ENCODE results near the gene KRTAP19-7. TPM values are rescaled to one million over a fixed set of nuclear protein-coding genes. Genes with fewer than 3 reads are reported as not detected.

Gene KRTAP19-7
- total and polyA plus RNA-seq, 2 donors (not counting 3 experiments of a cell fraction or from before 2014, with no cell fraction given): not detected

- TF ChIP-seq POLR2A (IDR thresholded peaks at IDR 0.05; ENCODE audit: low read depth, low read length): no peak
- TF ChIP-seq FOS (IDR thresholded peaks at IDR 0.05; ENCODE audit: borderline replicate concordance, insufficient read depth, low read length): no peak
- TF ChIP-seq MYC (IDR thresholded peaks at IDR 0.05; ENCODE audit: low read depth, low read length): no peak
- TF ChIP-seq MAX (IDR thresholded peaks at IDR 0.05; ENCODE audit: insufficient read depth, insufficient read length): no peak
- TF ChIP-seq POLR2AphosphoS5 (IDR thresholded peaks at IDR 0.05; ENCODE audit: insufficient read depth, low read depth, low read length): no peak
- TF ChIP-seq JUN (IDR thresholded peaks at IDR 0.05; ENCODE audit: borderline replicate concordance, insufficient read depth, insufficient read length, low read depth): no peak
- TF ChIP-seq GATA2 (IDR thresholded peaks at IDR 0.05; ENCODE audit: insufficient read depth, insufficient read length, low read depth, low read length): no peak
- TF ChIP-seq CTCF (IDR thresholded peaks at IDR 0.05; ENCODE audit: extremely low read depth in 1 of 2, insufficient read depth in 1 of 2, low read depth in 1 of 2, low read length in 2 of 2): no peak
- no peak for TF ChIP-seq EZH2 (IDR thresholded peaks at IDR 0.05; ENCODE audit: borderline replicate concordance, low read depth, low read length, severe bottlenecking)
- Histone ChIP-seq H3K9me1 (replicated peaks; ENCODE audit: control insufficient read depth, extremely low read depth, insufficient read depth, low read length) (no peaks in the 10 kb centered on the region), H3K9me3 (replicated peaks; ENCODE audit: control insufficient read depth, insufficient read depth, low read length) (peaks cover 6% of the 10 kb centered on the region), H4K20me1 (replicated peaks; ENCODE audit: control insufficient read depth, extremely low read depth, insufficient read depth, low read length) (no peaks in the 10 kb centered on the region), H3K79me2 (ENCODE audit: control insufficient read depth, insufficient read depth, low read length) (no peaks in the 10 kb centered on the region), H3K36me3 (ENCODE audit: control insufficient read depth in 2 of 2, extremely low read depth in 1 of 2, insufficient read depth in 2 of 2, low read length in 2 of 2) (no peaks in the 10 kb centered on the region), H2AFZ (ENCODE audit: low read depth, low read length) (no peak within 1 kb of the TSS), H3K4me2 (ENCODE audit: insufficient read depth, low read length) (no peak within 1 kb of the TSS), H3K27me3 (ENCODE audit: control insufficient read depth in 2 of 2, insufficient read depth in 2 of 2, low read length in 2 of 2) (no peaks in the 10 kb centered on the region), H3K4me1 (ENCODE audit: control insufficient read depth, extremely low read depth, insufficient read depth, low read length) (no peaks in the 10 kb centered on the region), H3K4me3 (replicated peaks in 1 of 3; ENCODE audit: insufficient read depth in 1 of 3, low read depth in 1 of 3, low read length in 3 of 3) (no peak within 1 kb of the TSS), H3K27ac (ENCODE audit: insufficient read depth, low read depth, low read length) (no peak within 1 kb of the TSS), H3K9ac (replicated peaks; ENCODE audit: extremely low read depth, insufficient read depth, low read length) (no peak within 1 kb of the TSS)
- intact Hi-C loops (cut with micrococcal nuclease) (no loop called here), dilution Hi-C loops (cut with MboI; ENCODE audit: extremely low pct_ligation_motif_present, low sequenced_read_pairs) (no loop called here)
- ChIA-PET CTCF (no interaction called here), POLR2A (no interaction called here)
- no TSS peak for BruUV-seq (replicated peaks)
- FAIRE-seq: no peak
- no peak for DNase-seq (ENCODE audit: low read depth, low spot score)
These were observed 31.0 kb upstream of the KRTAP19-7 start, which contains the start of gene KRTAP6-3 for GRCh38 chr21:30592140-30592539. Gene KRTAP6-3, plus strand, starts transcription at chr21:30592440. Its CDS starts 6 bp downstream, at chr21:30592446.
